ENCODE data around the gene SPSB2. TPM values are rescaled to one million over a fixed set of nuclear protein-coding genes. Genes with fewer than 3 reads are reported as not detected.
A peak's percentile ranks its signal among the peaks of the same experiment; 100 is the strongest.

The SPSB2 gene
- total RNA-seq, 1 experiment from 2014 or later = 9.2 TPM

DNA sequence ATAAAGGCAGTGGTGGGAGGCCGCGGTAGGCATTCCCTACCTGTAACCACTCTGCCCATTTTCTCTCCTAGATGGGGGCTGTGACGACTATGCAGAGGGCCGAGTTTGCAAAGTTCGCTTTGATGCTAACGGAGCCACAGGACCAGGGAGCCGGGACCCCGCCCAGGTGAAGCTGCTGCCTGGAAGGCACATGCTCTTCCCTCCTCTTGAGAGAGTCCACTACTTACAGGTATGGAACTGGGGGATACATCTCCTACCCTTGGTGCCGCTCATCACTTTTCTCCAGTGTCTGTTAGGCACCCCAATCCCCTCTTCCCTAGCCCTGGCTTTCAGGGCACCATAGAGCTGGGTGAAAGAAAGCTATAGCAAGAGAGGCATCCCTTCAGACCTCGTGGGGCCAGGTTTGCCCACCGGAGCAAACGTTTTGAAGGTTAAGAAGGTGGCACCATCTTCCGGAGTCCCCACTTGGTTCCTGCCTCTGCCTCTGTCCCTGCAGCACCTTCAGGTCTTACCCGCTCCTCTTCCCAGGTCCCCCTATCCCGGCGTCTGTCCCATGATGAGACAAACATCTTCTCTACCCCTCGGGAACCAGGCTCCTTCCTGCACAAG is 46.9 kb downstream of the SPSB2 start:
- H3K4me3 Mint-ChIP-seq (ENCODE audit: unreplicated experiment) = no peak overlapping the region
- H3K4me1 Mint-ChIP-seq (ENCODE audit: insufficient read depth, unreplicated experiment) = peaks cover 29% of the 10 kb centered on the region
- ChIA-PET POLR2A (no interaction called here), CTCF (interaction anchor here (0.5 to 5.1 kb wide), 30 partner anchors 9 to 451 kb away, joined by 3 to 42 read pairs (median 4); partner anchors contain the start of genes COPS7A, GNB3, MLF2 and SCNN1A)
- no peaks in the 10 kb centered on the region for H3K9me3 Mint-ChIP-seq (ENCODE audit: unreplicated experiment)
- H3K27me3 Mint-ChIP-seq (ENCODE audit: insufficient read depth, unreplicated experiment) = peaks cover 99% of the 10 kb centered on the region
- BruUV-seq (replicated peaks) = no TSS peak
- TF ChIP-seq, protein P1, sequence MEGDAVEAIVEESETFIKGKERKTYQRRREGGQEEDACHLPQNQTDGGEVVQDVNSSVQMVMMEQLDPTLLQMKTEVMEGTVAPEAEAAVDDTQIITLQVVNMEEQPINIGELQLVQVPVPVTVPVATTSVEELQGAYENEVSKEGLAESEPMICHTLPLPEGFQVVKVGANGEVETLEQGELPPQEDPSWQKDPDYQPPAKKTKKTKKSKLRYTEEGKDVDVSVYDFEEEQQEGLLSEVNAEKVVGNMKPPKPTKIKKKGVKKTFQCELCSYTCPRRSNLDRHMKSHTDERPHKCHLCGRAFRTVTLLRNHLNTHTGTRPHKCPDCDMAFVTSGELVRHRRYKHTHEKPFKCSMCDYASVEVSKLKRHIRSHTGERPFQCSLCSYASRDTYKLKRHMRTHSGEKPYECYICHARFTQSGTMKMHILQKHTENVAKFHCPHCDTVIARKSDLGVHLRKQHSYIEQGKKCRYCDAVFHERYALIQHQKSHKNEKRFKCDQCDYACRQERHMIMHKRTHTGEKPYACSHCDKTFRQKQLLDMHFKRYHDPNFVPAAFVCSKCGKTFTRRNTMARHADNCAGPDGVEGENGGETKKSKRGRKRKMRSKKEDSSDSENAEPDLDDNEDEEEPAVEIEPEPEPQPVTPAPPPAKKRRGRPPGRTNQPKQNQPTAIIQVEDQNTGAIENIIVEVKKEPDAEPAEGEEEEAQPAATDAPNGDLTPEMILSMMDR (IDR thresholded peaks at IDR 0.05; ENCODE audit: unreplicated experiment) = no peak
- DNase-seq (ENCODE audit: unreplicated experiment) = no peak
- H3K36me3 Mint-ChIP-seq (ENCODE audit: insufficient read depth, unreplicated experiment) = no peaks in the 10 kb centered on the region
- no peak overlapping the region for H3K27ac Mint-ChIP-seq (ENCODE audit: low read depth, unreplicated experiment)
- intact Hi-C loops (cut with micrococcal nuclease) = no loop called here

DNA sequence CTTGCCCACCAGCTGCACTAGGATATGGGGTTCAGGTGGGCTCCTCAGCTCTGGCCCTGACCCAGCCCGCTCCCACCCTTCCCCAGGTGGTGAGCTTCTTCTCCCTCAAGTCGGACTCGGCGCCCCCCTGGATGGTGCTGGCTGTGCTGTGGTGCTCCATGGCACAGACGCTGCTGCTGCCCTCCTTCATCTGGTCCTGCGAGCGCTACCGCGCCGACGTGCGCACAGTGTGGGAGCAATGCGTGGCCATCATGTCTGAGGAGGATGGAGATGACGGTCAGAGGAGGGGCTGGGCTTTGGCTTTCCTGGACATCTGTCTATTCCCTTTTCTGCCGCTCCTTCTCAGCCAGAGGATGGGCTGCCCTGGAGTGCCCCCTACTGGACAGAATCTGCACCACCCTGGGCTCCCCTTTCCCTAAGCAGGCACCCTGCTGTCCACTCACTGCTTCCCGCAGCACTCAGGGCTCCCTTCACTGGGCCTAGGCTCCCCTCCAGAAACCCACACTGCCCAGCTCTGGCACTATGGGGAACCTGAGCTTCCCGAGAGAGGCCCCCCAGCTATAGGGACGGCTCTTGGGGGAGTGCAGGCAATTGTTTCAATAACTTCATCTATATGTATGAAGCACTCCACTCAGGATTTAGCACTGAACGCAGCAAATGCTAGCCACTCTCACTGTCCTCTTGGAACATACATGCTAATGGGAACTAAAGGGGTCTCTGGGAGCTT is 47.5 kb downstream of the SPSB2 start:
- H3K4me3 Mint-ChIP-seq (ENCODE audit: unreplicated experiment) = no peak overlapping the region
- DNase-seq (ENCODE audit: unreplicated experiment) = peak; percentile 84
- H3K27ac Mint-ChIP-seq (ENCODE audit: low read depth, unreplicated experiment) = no peak overlapping the region
- BruUV-seq (replicated peaks) = no TSS peak
- TF ChIP-seq, protein P1 (IDR thresholded peaks at IDR 0.05; ENCODE audit: unreplicated experiment) = peak; percentile 90
- H3K36me3 Mint-ChIP-seq (ENCODE audit: insufficient read depth, unreplicated experiment) = no peaks in the 10 kb centered on the region
- peaks cover 29% of the 10 kb centered on the region for H3K4me1 Mint-ChIP-seq (ENCODE audit: insufficient read depth, unreplicated experiment)
- ChIA-PET POLR2A (interaction anchor here (0.6 to 1.0 kb wide), 2 partner anchors 28 to 90 kb away, joined by 3 read pairs; no protein-coding TSS in a partner anchor), CTCF (interaction anchor here (0.5 to 5.1 kb wide), 46 partner anchors 8 to 450 kb away, joined by 3 to 42 read pairs (median 4); partner anchors contain the start of genes COPS7A, GNB3, LAG3 and MLF2)
- intact Hi-C loops (cut with micrococcal nuclease) = loop anchor here (1.0 kb wide), 3 partner anchors 72 to 211 kb away; partner anchors contain the start of gene MLF2
- no peaks in the 10 kb centered on the region for H3K9me3 Mint-ChIP-seq (ENCODE audit: unreplicated experiment)
- peaks cover 99% of the 10 kb centered on the region for H3K27me3 Mint-ChIP-seq (ENCODE audit: insufficient read depth, unreplicated experiment)

DNA sequence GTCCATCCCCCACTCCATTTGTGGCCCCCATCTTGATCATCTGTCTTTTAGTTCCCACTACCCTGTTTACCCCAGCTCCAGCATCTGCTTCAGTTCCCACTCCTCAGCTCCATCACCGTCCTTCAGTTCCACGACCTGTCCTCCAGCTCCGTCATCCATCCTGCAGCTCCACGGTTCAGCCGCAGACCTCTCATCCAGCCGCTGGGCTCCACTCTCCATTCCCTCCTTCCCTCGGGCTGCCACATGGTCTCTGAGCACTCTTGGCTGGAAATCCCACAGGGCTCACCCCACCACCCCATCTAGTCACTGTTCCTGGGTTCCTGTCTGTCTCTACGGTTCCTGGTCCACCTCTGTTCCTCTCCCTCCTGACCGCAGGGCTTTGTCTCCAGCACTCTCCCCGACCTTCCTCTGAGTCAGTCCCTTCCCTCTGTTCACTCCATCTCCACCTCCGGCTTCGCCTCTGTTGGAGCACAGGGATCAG is 48.2 kb downstream of the SPSB2 start:
- peak; percentile 26 for DNase-seq (ENCODE audit: unreplicated experiment)
- H3K9me3 Mint-ChIP-seq (ENCODE audit: unreplicated experiment) = no peaks in the 10 kb centered on the region
- intact Hi-C loops (cut with micrococcal nuclease) = loop anchor here (1.0 kb wide), 3 partner anchors 72 to 211 kb away; partner anchors contain the start of gene MLF2
- H3K27me3 Mint-ChIP-seq (ENCODE audit: insufficient read depth, unreplicated experiment) = peaks cover 99% of the 10 kb centered on the region
- H3K4me3 Mint-ChIP-seq (ENCODE audit: unreplicated experiment) = no peak overlapping the region
- no peak overlapping the region for H3K27ac Mint-ChIP-seq (ENCODE audit: low read depth, unreplicated experiment)
- H3K4me1 Mint-ChIP-seq (ENCODE audit: insufficient read depth, unreplicated experiment) = peaks cover 29% of the 10 kb centered on the region
- TF ChIP-seq, protein P1 (IDR thresholded peaks at IDR 0.05; ENCODE audit: unreplicated experiment) = no peak
- BruUV-seq (replicated peaks) = no TSS peak
- CTCF ChIA-PET = interaction anchor here (0.5 to 5.1 kb wide), 28 partner anchors 8 to 210 kb away, joined by 3 to 42 read pairs (median 4); partner anchors contain the start of genes COPS7A, LAG3, MLF2 and ZNF384
- no peaks in the 10 kb centered on the region for H3K36me3 Mint-ChIP-seq (ENCODE audit: insufficient read depth, unreplicated experiment)
- POLR2A ChIA-PET = interaction anchor here (0.6 to 1.0 kb wide), 2 partner anchors 27 to 89 kb away, joined by 3 read pairs; no protein-coding TSS in a partner anchor
